Stimulated activated CD8-positive, alpha-beta memory T cell treated with anti-CD3 and anti-CD28 coated beads, Interleukin-7, amount 100 ng/mL, for 48 hours (primary cell): ENCODE measurements around the gene PPP2R3A.

Experiments used
- DNase-seq, 2 donors: peaks; one replicate each; pipeline ENCODE4 v3.0.0-alpha.2; 2020; ENCODE audit warnings: low read depth in 1 of 2; ENCODE audit errors: extremely low read depth in 1 of 2

Gene PPP2R3A

DNA sequence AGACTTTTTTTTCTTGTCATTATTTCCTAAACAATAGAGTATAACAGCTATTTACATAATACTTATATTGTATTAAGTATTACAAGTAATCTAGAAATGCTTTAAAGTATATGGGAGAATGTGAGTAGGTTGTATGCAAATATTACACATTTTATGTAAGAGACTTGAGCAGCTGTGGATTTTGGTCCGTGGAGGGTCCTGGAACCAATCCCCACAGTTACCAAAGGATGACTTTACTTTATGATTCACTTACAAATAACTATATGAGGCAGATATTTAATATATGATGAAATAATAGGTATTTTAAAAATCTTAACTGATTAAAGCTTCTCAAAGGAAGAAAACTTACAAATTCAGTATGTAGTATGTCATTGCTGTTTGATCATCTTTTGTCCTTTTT, 56.3 kb downstream of the PPP2R3A start:
- DNase-seq = no peak

DNA sequence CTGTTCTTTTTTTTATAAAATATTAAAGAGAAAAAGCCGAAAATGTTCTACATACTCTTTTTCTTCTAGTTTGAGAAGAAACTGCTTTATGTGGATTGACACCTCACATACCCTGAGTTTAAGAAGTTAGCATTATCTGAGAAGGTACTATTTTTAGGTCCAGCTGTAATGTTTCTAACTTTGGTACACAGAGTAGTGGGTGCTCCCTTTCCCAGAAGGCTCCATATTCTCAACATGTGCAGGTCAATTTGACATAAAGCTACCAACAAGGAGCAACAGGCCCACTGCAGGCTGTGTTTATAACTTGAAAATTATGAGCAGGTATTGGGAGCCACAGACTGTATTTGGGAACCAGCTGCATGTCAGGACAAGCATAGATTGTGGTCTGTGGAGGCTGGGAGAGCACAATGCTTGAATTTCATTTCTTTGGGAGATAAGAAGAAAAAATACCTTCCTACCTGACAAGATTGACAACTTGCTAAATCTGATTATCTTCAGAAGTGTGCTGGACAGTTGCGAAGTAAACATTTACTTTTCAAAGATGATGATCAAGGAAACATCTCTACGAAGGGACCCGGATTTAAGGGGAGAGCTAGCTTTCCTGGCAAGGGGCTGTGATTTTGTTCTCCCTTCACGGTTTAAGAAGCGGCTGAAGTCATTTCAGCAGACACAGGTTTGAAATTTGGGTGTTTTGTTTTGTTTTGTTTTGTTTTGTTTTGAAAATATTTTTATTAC, 57.2 kb downstream of the PPP2R3A start:
- no peak for DNase-seq

DNA sequence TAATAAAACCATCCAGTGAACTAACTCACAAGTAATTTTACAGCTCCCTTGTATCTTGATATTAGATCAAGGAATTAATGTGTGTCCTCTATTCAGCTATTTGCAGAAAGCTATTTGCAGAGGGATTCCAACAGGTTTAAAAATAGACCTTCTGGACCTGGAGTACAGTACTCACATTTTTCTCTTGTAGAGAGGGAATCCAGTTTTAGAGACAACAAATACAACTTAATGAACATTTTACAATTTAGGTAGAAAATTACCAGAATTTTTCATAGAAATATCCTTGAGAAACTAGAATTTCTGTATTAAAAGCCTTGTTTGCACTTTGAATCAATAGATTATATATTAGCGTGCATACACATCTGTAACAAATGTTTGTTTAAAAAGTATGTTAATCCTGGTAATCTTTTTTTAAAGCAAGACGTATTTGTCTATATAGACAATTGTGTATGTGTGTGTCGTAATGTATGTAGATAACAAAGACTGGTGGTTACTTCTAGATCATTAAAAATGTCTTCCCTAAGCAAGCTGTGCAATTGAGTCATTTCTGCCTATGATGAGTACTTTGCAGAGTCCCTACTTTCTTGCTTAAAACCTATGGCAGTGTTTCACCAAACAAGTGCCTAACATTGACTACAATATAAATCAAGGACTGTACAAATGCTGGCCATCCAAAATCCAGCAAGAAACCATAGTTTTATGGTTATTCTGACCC, 57.9 kb downstream of the PPP2R3A start:
- no peak for DNase-seq

DNA sequence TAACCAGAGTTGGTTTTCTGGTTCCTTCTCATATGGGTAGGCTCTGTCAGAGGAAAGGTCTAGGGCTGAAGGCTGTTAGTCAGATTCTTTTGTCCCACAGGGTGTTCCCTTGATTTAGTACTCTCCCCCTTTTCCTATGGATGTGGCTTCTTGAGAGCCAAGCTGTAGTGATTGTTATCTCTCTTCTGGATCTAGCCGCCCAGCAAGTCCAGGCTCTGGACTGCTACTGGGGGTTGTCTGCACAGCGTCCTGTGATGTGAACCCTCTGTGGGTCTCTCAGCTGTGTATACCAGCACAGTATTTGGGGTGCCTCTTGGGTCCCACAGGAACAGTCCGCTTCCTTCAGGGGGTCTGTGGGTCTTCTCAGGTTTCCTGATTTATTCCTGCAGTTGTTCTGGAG, 70.8 kb downstream of the PPP2R3A start:
- DNase-seq = no peak

DNA sequence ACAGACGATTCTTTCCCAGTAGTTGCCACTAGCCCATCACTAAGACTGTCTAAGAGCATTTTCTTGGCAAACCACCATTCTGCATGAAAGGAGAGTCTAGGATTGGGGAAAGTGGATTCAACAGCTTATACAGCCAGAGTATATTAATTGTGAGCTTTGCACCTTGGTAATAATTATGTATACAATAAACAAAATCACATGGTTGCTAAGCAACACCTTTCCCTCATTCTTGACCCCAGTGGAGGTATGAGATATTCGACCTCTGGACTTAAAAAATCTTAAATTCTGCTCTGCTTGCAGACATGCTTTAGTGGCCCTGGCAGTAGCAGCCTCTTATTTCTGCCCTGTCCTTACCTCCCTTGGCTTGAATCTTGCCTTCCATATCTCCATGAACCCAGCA, 73.1 kb downstream of the PPP2R3A start:
- no peak for DNase-seq

DNA sequence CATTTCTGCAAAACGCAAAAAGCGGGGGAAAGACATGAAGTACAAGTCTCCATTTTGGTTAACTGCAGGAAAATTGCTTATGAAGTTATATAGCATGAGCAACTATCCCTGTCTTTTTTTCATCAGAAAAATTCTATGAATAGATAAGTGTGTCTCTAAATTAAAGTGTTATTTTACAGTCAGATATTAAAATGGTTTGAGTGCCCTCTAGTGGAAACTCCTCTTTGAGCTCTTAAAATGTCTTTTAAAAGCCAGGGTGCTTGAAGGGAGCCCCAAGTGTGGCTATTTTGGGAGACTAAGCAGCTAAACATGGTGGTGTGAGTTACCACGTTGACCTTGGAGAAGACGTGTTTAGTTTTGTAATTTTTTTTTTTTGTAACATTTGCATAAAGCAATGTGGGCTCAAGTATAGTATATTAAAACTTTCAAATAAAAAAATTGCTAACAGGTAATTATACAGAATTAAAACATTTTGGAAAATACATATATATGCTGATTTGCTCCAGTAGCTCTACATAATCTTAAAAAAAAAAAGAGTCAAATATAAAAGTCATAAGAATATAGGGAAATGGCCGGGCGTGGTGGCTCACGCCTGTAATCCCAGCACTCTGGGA, 77.2 kb downstream of the PPP2R3A start:
- no peak for DNase-seq

DNA sequence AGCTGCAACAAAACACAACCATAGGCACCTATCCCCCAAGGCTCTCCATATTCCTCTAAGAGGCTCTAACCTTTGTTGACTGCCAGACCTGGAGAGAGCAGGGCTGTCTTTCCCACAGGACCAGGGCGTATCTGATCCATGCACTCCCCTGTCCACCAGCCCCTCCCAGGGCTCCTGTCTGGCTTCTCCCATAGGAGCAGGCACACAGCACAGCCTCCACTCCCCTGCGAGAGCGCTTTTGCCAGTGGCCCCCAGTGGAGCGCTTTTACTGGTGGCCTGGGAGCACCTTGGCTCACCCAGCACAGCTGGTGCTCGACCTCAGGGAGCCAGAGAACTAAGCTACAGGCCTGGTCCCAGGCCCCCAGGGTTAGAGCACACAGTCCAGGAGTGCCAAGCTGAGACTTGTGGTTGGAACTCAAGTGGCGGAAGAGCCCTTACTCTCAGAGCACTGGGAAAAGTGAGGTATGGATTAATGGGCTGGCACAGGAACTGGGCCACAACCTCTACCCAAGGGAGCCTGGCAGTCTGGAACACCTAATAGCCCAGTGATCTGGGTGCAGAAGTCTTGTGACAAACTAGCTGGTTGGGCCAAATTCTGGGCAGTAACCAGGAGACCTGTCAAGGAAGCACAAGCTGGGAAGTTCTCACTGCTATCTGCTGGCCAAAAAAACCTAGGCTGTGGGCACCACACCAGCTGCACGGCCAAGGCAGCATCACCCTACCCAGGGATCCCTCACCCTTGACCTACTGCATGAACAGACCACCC, 79.6 kb downstream of the PPP2R3A start:
- no peak for DNase-seq

DNA sequence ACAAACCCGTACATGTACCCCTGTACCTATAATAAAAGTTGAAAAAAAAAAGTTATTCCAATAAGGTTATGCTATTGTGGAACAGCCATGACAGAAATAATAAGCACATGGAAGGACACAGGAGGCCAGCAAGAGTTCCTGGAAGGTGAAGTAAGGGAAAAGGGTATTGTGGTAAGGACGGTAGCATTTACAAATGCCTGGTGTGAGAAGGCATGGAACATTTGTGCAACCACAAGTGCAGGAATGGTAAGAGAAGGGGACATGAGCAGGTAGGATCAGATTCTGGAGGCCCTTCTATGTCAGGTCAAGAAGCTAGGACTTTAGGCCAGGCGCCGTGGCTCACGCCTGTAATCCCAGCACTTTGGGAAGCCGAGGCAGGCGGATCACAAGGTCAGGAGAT, 82.5 kb downstream of the PPP2R3A start:
- DNase-seq = no peak

DNA sequence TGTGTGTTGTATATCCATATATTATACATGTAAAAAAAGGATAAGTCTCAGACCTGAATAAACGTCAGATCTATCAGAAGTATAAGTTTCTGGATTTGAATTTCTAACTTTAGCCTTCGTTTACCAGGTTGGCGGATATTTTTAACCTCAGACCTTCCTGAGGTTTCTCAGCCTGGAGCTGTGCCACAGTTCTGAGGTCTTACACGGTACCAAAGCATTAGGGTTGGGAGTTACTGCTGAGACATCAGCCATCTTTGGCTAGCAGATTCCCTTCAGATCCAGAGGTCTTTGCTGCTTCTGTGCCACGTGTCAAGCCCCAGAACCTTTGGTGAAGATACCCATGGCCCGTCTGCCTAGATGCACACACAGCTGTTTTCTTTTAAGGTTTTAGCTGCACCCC, 84.7 kb downstream of the PPP2R3A start:
- no peak for DNase-seq

DNA sequence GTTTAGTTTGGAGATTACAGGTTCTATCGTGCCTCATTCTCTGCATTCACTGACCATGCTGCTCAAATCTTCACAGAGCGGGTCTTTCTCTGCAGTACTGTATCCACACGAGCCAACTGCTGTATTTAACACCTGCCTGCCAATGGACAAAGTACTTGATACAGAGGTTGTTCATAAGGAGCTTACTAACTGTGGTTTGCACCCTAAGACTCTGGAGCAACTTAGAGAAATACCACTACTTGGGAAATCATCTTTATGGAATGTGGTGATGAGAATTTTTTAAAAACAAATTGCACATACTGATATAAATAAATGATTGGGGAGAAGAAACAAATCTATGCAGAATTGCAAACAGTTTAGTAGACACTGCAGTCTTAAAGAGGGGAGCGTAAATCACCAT, 90.0 kb downstream of the PPP2R3A start:
- no peak for DNase-seq

DNA sequence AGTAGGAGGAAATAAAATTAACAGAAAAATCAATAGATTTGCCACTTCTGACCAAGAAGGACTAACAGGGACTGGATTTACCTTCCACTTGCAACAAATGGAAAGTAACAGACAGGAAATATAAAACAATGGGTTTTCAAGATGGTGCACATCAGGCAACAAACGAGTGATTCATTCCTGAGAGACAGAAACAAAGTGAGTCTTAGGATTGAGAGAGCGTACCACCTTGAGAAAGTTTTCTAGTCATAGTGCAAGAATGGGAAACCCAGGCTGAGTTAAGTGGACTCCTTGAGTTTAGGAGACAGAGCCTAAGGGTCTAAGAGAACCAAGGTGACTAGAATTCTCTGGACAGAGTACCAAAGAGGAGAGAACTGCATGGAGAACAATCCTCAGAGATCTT, 101.7 kb downstream of the PPP2R3A start:
- no peak for DNase-seq

DNA sequence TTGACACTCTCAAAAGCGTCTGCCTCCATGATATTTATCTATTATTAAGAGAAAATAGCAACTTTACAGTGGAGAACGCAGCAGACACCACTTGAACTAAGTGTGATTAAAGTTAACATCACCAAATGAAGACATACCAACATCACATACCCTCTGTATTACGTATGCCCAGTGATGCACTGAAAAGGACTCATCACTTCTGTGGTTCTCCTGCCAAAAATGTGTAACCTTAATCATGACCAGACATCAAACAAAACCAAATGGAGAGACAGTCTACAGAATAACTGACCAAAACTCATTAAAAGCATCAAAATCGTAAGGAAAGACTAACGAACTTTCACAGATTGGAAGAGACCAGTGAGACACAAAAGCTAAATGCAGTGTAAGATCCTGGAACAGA, 103.2 kb downstream of the PPP2R3A start:
- DNase-seq = no peak

DNA sequence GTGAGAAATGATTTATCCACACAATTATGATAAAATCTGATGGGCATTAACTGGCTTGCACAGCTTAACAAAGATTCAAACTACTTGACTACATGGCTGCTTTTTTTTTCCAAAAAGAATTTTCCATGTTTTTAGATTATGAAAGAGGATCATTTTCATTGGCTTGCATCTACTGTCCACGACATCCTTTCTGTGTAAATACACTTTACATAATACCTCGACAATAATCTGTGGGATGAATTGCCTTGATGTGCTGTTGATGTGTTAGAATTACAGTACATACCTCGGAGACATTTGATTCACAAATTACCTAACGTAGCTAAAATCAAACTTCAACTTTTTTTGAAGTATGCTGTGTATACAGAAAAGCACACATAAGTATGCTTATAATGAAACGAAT, 104.4 kb downstream of the PPP2R3A start:
- DNase-seq = no peak

DNA sequence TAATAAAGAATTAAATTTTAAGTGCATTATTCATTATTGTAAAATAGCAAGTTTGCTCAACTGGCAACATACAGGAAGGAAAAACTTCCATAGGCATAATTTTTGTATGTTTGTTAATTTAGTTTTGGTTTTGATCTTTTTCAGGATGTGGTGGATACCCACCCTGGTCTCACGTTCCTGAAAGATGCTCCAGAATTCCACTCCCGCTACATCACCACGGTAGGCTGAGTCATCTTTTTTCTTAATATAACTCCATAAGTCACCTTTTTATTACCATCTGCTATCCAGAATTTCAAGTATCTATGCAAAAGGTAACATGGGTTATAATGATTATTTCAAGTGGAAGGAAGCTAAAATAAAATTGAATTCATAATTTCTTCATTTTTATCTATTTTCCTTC, 104.8 kb downstream of the PPP2R3A start:
- DNase-seq = no peak

DNA sequence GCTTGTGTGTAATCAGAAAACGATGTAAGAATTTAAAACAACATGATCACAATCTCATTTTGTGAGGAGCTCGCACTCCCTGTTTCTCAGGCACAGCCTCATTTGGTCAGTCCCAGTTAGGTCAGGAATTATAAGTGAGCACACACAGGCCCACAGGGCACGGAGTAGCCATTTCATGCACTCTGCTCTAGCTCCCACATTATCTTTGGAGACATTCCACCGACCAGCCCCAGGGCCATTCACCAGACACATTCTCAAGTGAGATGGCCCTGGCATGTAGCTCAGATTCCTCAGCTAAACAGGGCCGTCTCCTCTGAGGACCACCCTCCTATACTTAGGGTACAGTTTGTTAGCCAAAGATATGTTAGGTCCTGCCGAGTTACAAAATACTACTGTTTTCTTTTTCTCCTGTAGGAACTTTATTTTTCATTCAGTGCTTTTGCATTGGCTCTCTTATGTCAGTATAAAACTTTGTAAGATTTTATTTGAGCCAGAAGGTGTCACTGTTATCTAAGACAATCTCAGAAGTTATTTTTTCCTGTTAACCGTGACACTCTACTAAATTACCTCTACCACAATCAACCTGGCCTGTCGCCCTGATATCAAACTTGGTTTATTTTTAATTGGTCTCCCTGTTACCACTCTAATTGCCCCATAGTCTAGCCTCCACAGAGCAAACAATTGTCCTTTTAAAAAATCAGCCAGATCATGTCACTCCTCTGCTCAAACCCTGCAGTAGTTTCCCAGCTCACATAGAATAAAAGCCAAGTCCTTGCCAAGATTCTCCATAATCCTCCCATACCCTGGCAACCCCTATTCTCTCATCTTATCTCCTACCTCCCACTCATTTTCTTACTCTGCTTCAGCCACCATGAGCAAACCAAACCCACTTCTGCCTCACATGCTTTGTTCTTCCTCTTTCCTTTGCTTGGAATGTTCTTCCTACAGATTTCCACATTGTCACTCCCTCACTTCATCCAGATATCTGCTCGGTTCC, 105.7 kb downstream of the PPP2R3A start:
- DNase-seq = no peak

DNA sequence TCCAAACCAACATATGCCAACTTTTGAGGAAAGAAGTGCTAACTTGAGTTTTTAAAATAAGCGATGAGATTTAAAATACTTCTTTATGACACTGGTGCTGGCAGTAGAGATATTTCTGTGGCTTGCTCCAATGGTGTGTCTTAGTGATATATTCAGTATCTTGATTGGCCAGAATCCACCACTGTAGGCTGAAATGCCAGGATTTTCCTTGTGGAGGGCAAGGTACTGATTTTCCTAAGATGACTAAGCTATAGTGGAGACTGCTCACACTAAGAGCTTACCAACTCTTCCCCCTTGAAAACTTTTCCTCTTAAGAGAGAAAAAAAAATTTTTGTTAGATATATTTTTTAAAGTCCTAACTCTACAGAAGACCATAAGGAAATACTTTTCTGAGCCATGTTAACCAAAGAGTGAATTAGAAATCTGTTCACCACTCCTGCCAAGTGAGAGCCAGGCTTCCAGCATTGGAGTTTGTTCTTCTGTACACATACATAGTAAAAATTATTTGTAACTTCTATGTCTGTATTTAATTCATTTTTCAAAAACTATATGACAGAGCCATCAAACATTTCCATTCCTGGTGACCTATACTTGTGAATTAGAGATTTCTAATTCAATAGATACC, 109.1 kb downstream of the PPP2R3A start:
- no peak for DNase-seq

DNA sequence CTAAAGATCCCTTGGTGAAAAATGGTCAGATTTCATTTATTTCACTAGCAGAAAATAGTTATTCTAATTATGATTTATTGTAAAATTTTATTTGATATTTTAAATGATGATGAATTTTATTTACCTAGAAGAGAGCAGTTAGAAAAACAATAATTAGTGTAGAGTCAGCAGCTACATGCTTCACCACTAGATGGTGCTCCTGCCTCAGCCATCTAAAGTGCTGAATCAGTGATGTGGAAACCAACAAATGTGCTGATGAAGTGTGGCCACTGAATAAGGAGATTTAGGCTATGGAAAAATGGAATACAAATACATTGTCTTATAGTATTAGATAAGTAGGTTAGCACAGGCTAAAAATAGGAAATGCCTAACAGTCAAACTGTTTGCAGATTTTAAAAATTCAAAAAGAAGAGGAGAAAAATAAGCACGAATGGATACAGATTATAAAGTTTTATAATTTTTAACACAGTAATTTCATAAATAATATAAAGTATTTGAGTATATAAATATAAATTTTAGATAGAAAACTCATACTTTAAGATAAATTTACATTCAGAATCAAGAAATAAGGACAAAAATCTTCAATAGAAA, 109.8 kb downstream of the PPP2R3A start:
- peak; percentile 7 to 40 for DNase-seq

DNA sequence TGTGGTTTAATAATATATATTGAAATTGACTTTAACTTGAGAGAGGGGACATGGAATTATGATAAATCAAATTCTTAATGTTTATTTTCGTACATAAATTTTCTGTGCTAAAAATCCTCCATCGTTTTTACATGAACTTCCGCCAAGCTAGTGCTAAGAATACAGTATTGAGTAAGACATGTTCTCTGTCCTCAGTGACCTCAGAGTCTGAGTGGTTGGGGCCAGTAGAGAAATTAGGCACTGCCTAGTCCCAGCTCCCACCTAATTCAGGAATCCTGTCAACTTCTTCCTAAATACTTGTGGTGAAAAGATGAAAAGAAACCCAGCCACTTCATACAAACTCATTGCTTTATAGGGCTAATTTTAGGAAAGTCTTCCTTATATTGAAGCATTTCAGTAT, 110.3 kb downstream of the PPP2R3A start:
- DNase-seq = no peak
